Lower lobe of right lung (tissue), 2 donors: Measurements from ENCODE around the gene ZNF841. TPM values are rescaled to one million over a fixed set of nuclear protein-coding genes. Genes with fewer than 3 reads are reported as not detected.
"Not testable (repeated sequence)": the region's sequence is repeated elsewhere in the genome, so short reads cannot be mapped to it uniquely, and the experiment has no call there.

ENCODE experiments used
- ATAC-seq, 2 donors: fragments of 200-7000 bp; cut with Tn5 transposase; one replicate each; pipeline ENCODE4 v1.9.1; 2020 to 2022; ENCODE audit warnings: mild to moderate bottlenecking in 2 of 2, moderate library complexity in 2 of 2
- DNase-seq: peaks from one replicate; pipeline ENCODE4 v3.0.0-alpha.2; 2020
- H3K27ac ChIP-seq: fragments of 200-600 bp; one replicate; pipeline ENCODE4 v1.8.0; 2022
- H3K27me3 ChIP-seq: fragments of 200-600 bp; one replicate; pipeline ENCODE4 v1.8.0; 2022; ENCODE audit warnings: low read depth
- H3K36me3 ChIP-seq: fragments of 200-600 bp; one replicate; pipeline ENCODE4 v1.8.0; 2022; ENCODE audit warnings: mild to moderate bottlenecking
- H3K4me1 ChIP-seq: fragments of 200-600 bp; one replicate; pipeline ENCODE4 v1.8.0; 2022
- H3K4me3 ChIP-seq: fragments of 200-600 bp; one replicate; pipeline ENCODE4 v1.8.0; 2022; ENCODE audit warnings: mild to moderate bottlenecking
- H3K9me3 ChIP-seq: fragments of 200-600 bp; one replicate; pipeline ENCODE4 v1.8.0; 2022
- intact Hi-C: fragments of 100-400 bp; cut with DNase I; formaldehyde crosslinking; loops from one replicate; pipeline ENCODE4 v1.11.0; 2022
- total RNA-seq: library from RNA; stranded (reverse); fragmentation: NEBNext Ultra II Directional; extraction: Animal tissue kit (Norgen Biotek cat#: 25700); gene quantifications from one replicate; pipeline ENCODE4 v1.2.1, GENCODE V29; 2021
- TF ChIP-seq, protein P1 (sequence below): fragments of 200-600 bp; IDR thresholded peaks from one replicate; pipeline ENCODE4 v1.8.0; 2022; ENCODE audit warnings: antibody characterized with exemption, mild to moderate bottlenecking
- donor health status: DM: no; HTN: yes; CAD: no; lungs with severe emphysema.

Gene ZNF841
- total RNA-seq, 1 donor from 2014 or later: 25.3 TPM

- peaks cover 98% of the 10 kb centered on the region for H3K9me3 ChIP-seq
- no peak overlapping the region for H3K27ac ChIP-seq
- no peak overlapping the region for H3K4me3 ChIP-seq
- H3K36me3 ChIP-seq: peaks cover 13% of the 10 kb centered on the region
- ATAC-seq (no peak), DNase-seq (no peak)
- H3K27me3 ChIP-seq: no peaks in the 10 kb centered on the region
- intact Hi-C loops: no loop called here
- TF ChIP-seq, protein P1, sequence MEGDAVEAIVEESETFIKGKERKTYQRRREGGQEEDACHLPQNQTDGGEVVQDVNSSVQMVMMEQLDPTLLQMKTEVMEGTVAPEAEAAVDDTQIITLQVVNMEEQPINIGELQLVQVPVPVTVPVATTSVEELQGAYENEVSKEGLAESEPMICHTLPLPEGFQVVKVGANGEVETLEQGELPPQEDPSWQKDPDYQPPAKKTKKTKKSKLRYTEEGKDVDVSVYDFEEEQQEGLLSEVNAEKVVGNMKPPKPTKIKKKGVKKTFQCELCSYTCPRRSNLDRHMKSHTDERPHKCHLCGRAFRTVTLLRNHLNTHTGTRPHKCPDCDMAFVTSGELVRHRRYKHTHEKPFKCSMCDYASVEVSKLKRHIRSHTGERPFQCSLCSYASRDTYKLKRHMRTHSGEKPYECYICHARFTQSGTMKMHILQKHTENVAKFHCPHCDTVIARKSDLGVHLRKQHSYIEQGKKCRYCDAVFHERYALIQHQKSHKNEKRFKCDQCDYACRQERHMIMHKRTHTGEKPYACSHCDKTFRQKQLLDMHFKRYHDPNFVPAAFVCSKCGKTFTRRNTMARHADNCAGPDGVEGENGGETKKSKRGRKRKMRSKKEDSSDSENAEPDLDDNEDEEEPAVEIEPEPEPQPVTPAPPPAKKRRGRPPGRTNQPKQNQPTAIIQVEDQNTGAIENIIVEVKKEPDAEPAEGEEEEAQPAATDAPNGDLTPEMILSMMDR: no peak
- H3K4me1 ChIP-seq: no peaks in the 10 kb centered on the region
These were observed 17.1 kb upstream of the ZNF841 start for GRCh38 chr19:52112624-52113023.

DNA sequence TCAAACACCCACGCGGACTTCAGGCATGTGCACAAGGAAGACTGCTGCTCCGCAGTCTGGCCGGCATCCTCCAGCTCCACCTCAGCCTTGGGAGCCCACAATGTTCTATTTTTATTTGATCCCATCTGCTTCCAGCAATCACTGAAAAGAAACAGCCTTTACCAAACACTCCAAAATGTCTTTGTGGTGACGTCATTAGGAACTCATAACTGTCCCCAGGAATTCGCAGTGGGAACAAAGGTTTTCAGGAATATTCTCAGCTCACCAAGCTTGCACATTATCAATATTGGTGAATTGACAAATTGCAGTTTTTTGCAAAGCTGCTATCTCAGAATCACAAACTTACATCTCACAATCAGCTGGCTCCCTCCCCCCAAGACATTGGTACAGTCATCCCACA lies 15.2 kb upstream of the ZNF841 start:
- ATAC-seq (no peak), DNase-seq (no peak)
- TF ChIP-seq, protein P1: no peak
- H3K4me1 ChIP-seq: no peaks in the 10 kb centered on the region
- peaks cover 2% of the 10 kb centered on the region for H3K36me3 ChIP-seq
- intact Hi-C loops: no loop called here
- no peak overlapping the region for H3K27ac ChIP-seq
- H3K27me3 ChIP-seq: no peaks in the 10 kb centered on the region
- peaks cover 92% of the 10 kb centered on the region for H3K9me3 ChIP-seq
- H3K4me3 ChIP-seq: no peak overlapping the region

DNA sequence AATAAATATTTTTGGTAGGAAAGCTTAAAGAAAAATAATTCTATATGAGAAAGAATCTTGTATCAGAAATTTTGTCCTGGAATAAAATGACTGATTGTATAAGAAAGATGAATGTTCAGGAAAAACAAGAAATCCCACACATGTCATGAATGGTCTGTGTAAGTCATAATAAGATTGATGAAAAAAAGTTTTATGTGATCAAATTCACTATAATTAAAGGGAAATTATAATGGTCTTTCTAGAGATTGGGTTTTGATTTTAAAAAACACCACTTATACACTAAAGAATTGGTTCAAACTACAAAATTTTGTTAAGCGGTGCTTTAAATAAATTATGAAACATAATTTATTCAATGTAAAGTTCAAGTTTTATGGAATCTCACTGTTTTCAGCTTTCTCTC lies 7.2 kb upstream of the ZNF841 start:
- Histone ChIP-seq H3K4me1 (no peaks in the 10 kb centered on the region), H3K4me3 (no peak overlapping the region), H3K36me3 (no peaks in the 10 kb centered on the region), H3K27me3 (no peaks in the 10 kb centered on the region), H3K9me3 (peaks cover 47% of the 10 kb centered on the region), H3K27ac (no peak overlapping the region)
- intact Hi-C loops: no loop called here
- DNase-seq (no peak), ATAC-seq (no peak)
- TF ChIP-seq, protein P1: no peak

GRCh38 chr19:52101866-52102562 lies 6.4 kb upstream of the ZNF841 start:
- Histone ChIP-seq H3K27me3 (no peaks in the 10 kb centered on the region), H3K4me1 (no peaks in the 10 kb centered on the region), H3K4me3 (no peak overlapping the region), H3K27ac (no peak overlapping the region), H3K36me3 (no peaks in the 10 kb centered on the region), H3K9me3 (peaks cover 47% of the 10 kb centered on the region)
- intact Hi-C loops: no loop called here
- TF ChIP-seq, protein P1: no peak
- no peak for ATAC-seq
- DNase-seq: no peak

- Histone ChIP-seq H3K27ac (no peak overlapping the region), H3K4me1 (peaks cover 5% of the 10 kb centered on the region), H3K27me3 (no peaks in the 10 kb centered on the region), H3K36me3 (no peaks in the 10 kb centered on the region), H3K4me3 (no peak overlapping the region), H3K9me3 (peaks cover 44% of the 10 kb centered on the region)
- TF ChIP-seq, protein P1: no peak
- DNase-seq (no peak), ATAC-seq (no peak)
- intact Hi-C loops: no loop called here
These were observed 4.1 kb upstream of the ZNF841 start for GRCh38 chr19:52099497-52100138.

GRCh38 chr19:52096416-52096815 lies 851 bp upstream of the ZNF841 start:
- DNase-seq, H3K4me3 ChIP-seq, ATAC-seq, H3K27me3 ChIP-seq, intact Hi-C loops: not testable (repeated sequence)
- peaks cover 21% of the 10 kb centered on the region for H3K4me1 ChIP-seq
- H3K9me3 ChIP-seq: peaks cover 33% of the 10 kb centered on the region
- peaks cover 13% of the 10 kb centered on the region for H3K36me3 ChIP-seq
- H3K27ac ChIP-seq: peak overlapping the region; percentile 83
